WTC11 (cell line): Measurements from ENCODE around the gene CLNK. TPM values are rescaled to one million over a fixed set of nuclear protein-coding genes. Genes with fewer than 3 reads are reported as not detected.

Source experiments
- ATAC-seq: fragments of 200-7000 bp; cut with Tn5 transposase; 2 replicates; pipeline ENCODE4 v1.10.0; 2021; ENCODE audit warnings: mild to moderate bottlenecking, moderate library complexity
- CTCF ChIA-PET: fragments of 300-600 bp; sonication (Branson Sonifier 250); formaldehyde crosslinking; loops from one replicate; lab custom pipeline; 2021; ENCODE audit warnings: antibody characterized with exemption; lab: Charles Lee
- POLR2A ChIA-PET: fragments of 350-600 bp; sonication (Branson Sonifier 250); formaldehyde crosslinking; loops from one replicate; lab custom pipeline; 2021; ENCODE audit warnings: antibody characterized with exemption; lab: Charles Lee
- DNase-seq: peaks from one replicate; pipeline ENCODE4 v3.0.0; 2021; ENCODE audit warnings: low spot score
- H3K27ac Mint-ChIP-seq: 2 replicates; pipeline ENCODE4 v1.8.0; 2021; ENCODE audit warnings: mixed read lengths
- H3K27me3 Mint-ChIP-seq: 2 replicates; pipeline ENCODE4 v1.8.0; 2021; ENCODE audit warnings: low read depth, mild to moderate bottlenecking, moderate library complexity, mixed read lengths
- H3K36me3 Mint-ChIP-seq: 2 replicates; pipeline ENCODE4 v1.8.0; 2021; ENCODE audit warnings: mixed read lengths
- H3K4me1 Mint-ChIP-seq: 2 replicates; pipeline ENCODE4 v1.8.0; 2022; ENCODE audit warnings: mixed read lengths
- H3K4me3 Mint-ChIP-seq: 2 replicates; pipeline ENCODE4 v1.8.0; 2021; ENCODE audit warnings: mild to moderate bottlenecking, moderate library complexity, mixed read lengths
- H3K9me3 Mint-ChIP-seq: 2 replicates; pipeline ENCODE4 v1.8.0; 2021; ENCODE audit warnings: mixed read lengths
- ARID4B ChIP-seq: sonication (generic); formaldehyde crosslinking; IDR thresholded peaks from 2 replicates; pipeline ENCODE4 v1.8.0; 2023; ENCODE audit warnings: missing genetic modification reagents, mild to moderate bottlenecking, borderline replicate concordance
- ATF1 ChIP-seq: sonication (generic); formaldehyde crosslinking; IDR thresholded peaks from 2 replicates; pipeline ENCODE4 v1.8.1; 2023; ENCODE audit warnings: mild to moderate bottlenecking, moderate library complexity, missing genetic modification reagents
- ATF6 ChIP-seq: sonication (generic); formaldehyde crosslinking; IDR thresholded peaks from 2 replicates; pipeline ENCODE4 v1.8.1; 2023; ENCODE audit warnings: mild to moderate bottlenecking, missing genetic modification reagents
- CBFB ChIP-seq: sonication (generic); formaldehyde crosslinking; IDR thresholded peaks from 2 replicates; pipeline ENCODE4 v1.8.1; 2022; ENCODE audit warnings: mild to moderate bottlenecking, low read depth, missing genetic modification reagents
- CREB1 ChIP-seq: sonication (generic); formaldehyde crosslinking; IDR thresholded peaks from 2 replicates; pipeline ENCODE4 v1.8.0; 2023; ENCODE audit warnings: mild to moderate bottlenecking, missing genetic modification reagents
- ERG ChIP-seq: fragments of 250-450 bp; sonication (Bioruptor Pico); IDR thresholded peaks from 2 replicates; pipeline ENCODE4 v1.8.0; 2021; ENCODE audit warnings: mild to moderate bottlenecking
- MYBL2 ChIP-seq: sonication (generic); formaldehyde crosslinking; IDR thresholded peaks from 2 replicates; pipeline ENCODE4 v1.8.1; 2023; ENCODE audit warnings: mild to moderate bottlenecking, moderate library complexity, missing genetic modification reagents
- NFE2L1 ChIP-seq: sonication (generic); formaldehyde crosslinking; IDR thresholded peaks from 2 replicates; pipeline ENCODE4 v1.8.1; 2023; ENCODE audit warnings: missing genetic modification reagents
- NR2C2 ChIP-seq: sonication (generic); formaldehyde crosslinking; IDR thresholded peaks from 2 replicates; pipeline ENCODE4 v1.8.0; 2022; ENCODE audit warnings: mild to moderate bottlenecking, missing genetic modification reagents
- RELA ChIP-seq: sonication (generic); formaldehyde crosslinking; IDR thresholded peaks from 2 replicates; pipeline ENCODE4 v1.8.1; 2022; ENCODE audit warnings: missing genetic modification reagents, mild to moderate bottlenecking, borderline replicate concordance
- SP1 ChIP-seq: sonication (generic); formaldehyde crosslinking; conservative IDR thresholded peaks from 2 replicates; pipeline ENCODE4 v1.8.1; 2022; ENCODE audit warnings: missing genetic modification reagents
- USF2 ChIP-seq: sonication (generic); formaldehyde crosslinking; IDR thresholded peaks from 2 replicates; pipeline ENCODE4 v1.8.1; 2023; ENCODE audit warnings: mild to moderate bottlenecking, missing genetic modification reagents, moderate library complexity
- ZBTB21 ChIP-seq: sonication (generic); formaldehyde crosslinking; IDR thresholded peaks from 2 replicates; pipeline ENCODE4 v1.8.1; 2023; ENCODE audit warnings: mild to moderate bottlenecking, missing genetic modification reagents, borderline replicate concordance
- ZNF138 ChIP-seq: sonication (generic); formaldehyde crosslinking; conservative IDR thresholded peaks from 2 replicates; pipeline ENCODE4 v1.8.1; 2022; ENCODE audit warnings: mild to moderate bottlenecking, moderate library complexity, missing genetic modification reagents
- ZNF219 ChIP-seq: sonication (generic); formaldehyde crosslinking; IDR thresholded peaks from 2 replicates; pipeline ENCODE4 v1.8.0; 2023; ENCODE audit warnings: missing genetic modification reagents, mild to moderate bottlenecking, borderline replicate concordance
- ZNF232 ChIP-seq: sonication (generic); formaldehyde crosslinking; IDR thresholded peaks from 2 replicates; pipeline ENCODE4 v1.8.0; 2022; ENCODE audit warnings: mild to moderate bottlenecking, missing genetic modification reagents
- ZNF263 ChIP-seq: sonication (generic); formaldehyde crosslinking; IDR thresholded peaks from 2 replicates; pipeline ENCODE4 v1.8.1; 2022; ENCODE audit warnings: low read depth, mild to moderate bottlenecking, moderate library complexity, missing genetic modification reagents
- ZNF281 ChIP-seq: sonication (generic); formaldehyde crosslinking; IDR thresholded peaks from 2 replicates; pipeline ENCODE4 v1.8.0; 2023; ENCODE audit warnings: mild to moderate bottlenecking, missing genetic modification reagents
- ZNF532 ChIP-seq: fragments of 250-450 bp; sonication (Bioruptor Pico); IDR thresholded peaks from 2 replicates; pipeline ENCODE4 v1.9.0; 2021; ENCODE audit warnings: mild to moderate bottlenecking, borderline replicate concordance
- total RNA-seq: library from RNA; stranded (reverse); gene quantifications from 3 replicates; pipeline ENCODE4 v1.2.3, GENCODE V29; 2021

The CLNK gene
- total RNA-seq, 1 experiment from 2014 or later = not detected

GRCh38 chr4:10659251-10659650 is 25.3 kb downstream of the CLNK start:
- no peak for TF ChIP-seq MYBL2 (CRISPR knock-in tag)
- no peak for TF ChIP-seq ZNF263 (CRISPR knock-in tag)
- TF ChIP-seq ZNF532 = no peak
- no peak for TF ChIP-seq ARID4B (CRISPR knock-in tag)
- TF ChIP-seq ATF6 (CRISPR knock-in tag) = no peak
- no peak for TF ChIP-seq NR2C2 (CRISPR knock-in tag)
- no peak for TF ChIP-seq ZNF219 (CRISPR knock-in tag)
- no peak for TF ChIP-seq RELA (CRISPR knock-in tag)
- no peak for TF ChIP-seq ZNF138 (CRISPR knock-in tag)
- no peak for TF ChIP-seq ZNF232
- Mint-ChIP-seq H3K27ac (no peak overlapping the region), H3K4me1 (no peaks in the 10 kb centered on the region), H3K4me3 (no peak overlapping the region), H3K36me3 (peaks cover 50% of the 10 kb centered on the region), H3K9me3 (peaks cover 72% of the 10 kb centered on the region), H3K27me3 (peaks cover 7% of the 10 kb centered on the region; the same call in 1 of the 2 replicates)
- ChIA-PET CTCF (no interaction called here), POLR2A (no interaction called here)
- DNase-seq = no peak
- ATAC-seq = no peak

- Mint-ChIP-seq H3K4me1 (no peaks in the 10 kb centered on the region), H3K9me3 (peaks cover 74% of the 10 kb centered on the region)
- CTCF ChIA-PET = no interaction called here
- TF ChIP-seq CBFB (no peak), NFE2L1 (CRISPR knock-in tag) (no peak), ZNF232 (no peak), CREB1 (CRISPR knock-in tag) (no peak), ERG (CRISPR knock-in tag) (no peak), ZBTB21 (no peak), ZNF281 (CRISPR knock-in tag) (no peak), USF2 (CRISPR knock-in tag) (no peak), SP1 (CRISPR knock-in tag) (no peak), ATF1 (no peak)
Measured at GRCh38 chr4:10656988-10657387, 27.6 kb downstream of the CLNK start.

More at GRCh38 chr4:10656988-10657387, 27.6 kb downstream of the CLNK start:
- no peak overlapping the region for H3K27ac Mint-ChIP-seq
- POLR2A ChIA-PET = no interaction called here
- DNase-seq (no peak), ATAC-seq (no peak)
- H3K36me3 Mint-ChIP-seq = peaks cover 50% of the 10 kb centered on the region
- H3K4me3 Mint-ChIP-seq = no peak overlapping the region
- H3K27me3 Mint-ChIP-seq = peaks cover 7% of the 10 kb centered on the region; the same call in 1 of the 2 replicates
